ENCODE data around the gene TTF2.

Gene TTF2

DNA sequence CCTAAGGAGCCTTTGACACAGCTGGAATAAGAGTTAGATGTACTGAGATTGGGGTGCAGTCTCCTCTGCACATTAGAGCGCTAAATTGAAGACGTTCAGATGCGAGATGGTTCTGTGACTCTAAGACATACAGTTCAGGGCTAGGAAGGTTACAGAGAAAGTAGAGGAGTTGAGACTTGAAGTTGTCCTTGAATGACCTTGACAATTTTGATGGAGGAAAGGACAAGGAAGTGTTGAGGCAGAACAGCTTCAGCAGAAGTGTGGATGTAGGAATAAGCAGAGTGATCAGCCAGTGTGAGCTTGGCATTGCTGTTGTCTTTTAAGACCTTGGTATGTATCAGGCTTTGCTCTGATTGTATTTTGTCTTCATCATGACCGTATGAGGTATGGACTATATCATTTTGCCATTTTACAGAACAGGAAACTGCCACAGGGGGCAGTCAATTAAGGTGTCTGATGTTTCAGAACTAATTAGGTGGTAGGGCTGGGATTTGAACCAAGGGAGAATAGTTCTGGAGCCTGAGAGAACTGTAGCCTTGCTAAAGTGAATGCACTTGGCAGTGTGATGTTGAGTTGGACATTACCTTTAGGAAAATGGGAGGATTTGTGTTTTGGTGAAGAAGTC lies 9.2 kb downstream of the TTF2 start:
- H3K4me1 ChIP-seq (ENCODE audit: insufficient read depth, insufficient read length), result no peaks in the 10 kb centered on the region
- no peak overlapping the region for H3K9ac ChIP-seq (ENCODE audit: insufficient read length, low read depth)
- no peaks in the 10 kb centered on the region for H3K27me3 ChIP-seq (ENCODE audit: insufficient read depth, insufficient read length)
- peaks cover 39% of the 10 kb centered on the region for H3K36me3 ChIP-seq (ENCODE audit: insufficient read depth, insufficient read length, low read length)
- no peak overlapping the region for H3K4me3 ChIP-seq (ENCODE audit: insufficient read length, low read depth)
- TF ChIP-seq ZNF274 (IDR thresholded peaks at IDR 0.05; ENCODE audit: low read depth, low read length), result no peak
- no peak for TF ChIP-seq SUZ12 (IDR thresholded peaks at IDR 0.05; ENCODE audit: extremely low read depth, insufficient read depth, insufficient read length)
- no peak for TF ChIP-seq YY1 (IDR thresholded peaks at IDR 0.05; ENCODE audit: insufficient read depth, insufficient read length)
- no peaks in the 10 kb centered on the region for H3K9me3 ChIP-seq (ENCODE audit: insufficient read depth, low read length)
- no peak for DNase-seq (ENCODE audit: low read depth, low spot score)

DNA sequence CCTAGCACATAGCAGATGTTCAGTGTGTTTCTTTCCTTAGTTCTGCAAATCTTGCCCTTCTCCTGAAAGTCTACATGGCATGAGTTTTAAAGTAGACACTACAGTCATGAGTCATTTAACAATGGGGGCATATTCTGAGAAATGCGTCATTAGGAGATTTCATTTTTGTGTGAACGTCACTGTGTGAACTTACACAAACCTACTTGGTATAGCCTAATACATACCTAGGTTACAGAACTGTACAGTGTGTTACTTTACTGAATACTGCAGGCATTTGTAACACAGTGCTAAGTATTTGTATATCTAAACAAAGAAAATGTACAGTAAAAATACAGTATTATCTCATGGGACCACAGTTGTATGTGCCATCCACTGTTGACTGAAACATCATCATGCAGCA lies 10.0 kb downstream of the TTF2 start:
- DNase-seq (ENCODE audit: low read depth, low spot score), result no peak
- no peaks in the 10 kb centered on the region for H3K9me3 ChIP-seq (ENCODE audit: insufficient read depth, low read length)
- peaks cover 44% of the 10 kb centered on the region for H3K36me3 ChIP-seq (ENCODE audit: insufficient read depth, insufficient read length, low read length)
- no peaks in the 10 kb centered on the region for H3K27me3 ChIP-seq (ENCODE audit: insufficient read depth, insufficient read length)
- no peak overlapping the region for H3K4me3 ChIP-seq (ENCODE audit: insufficient read length, low read depth)
- TF ChIP-seq ZNF274 (IDR thresholded peaks at IDR 0.05; ENCODE audit: low read depth, low read length) (no peak), SUZ12 (IDR thresholded peaks at IDR 0.05; ENCODE audit: extremely low read depth, insufficient read depth, insufficient read length) (no peak), YY1 (IDR thresholded peaks at IDR 0.05; ENCODE audit: insufficient read depth, insufficient read length) (no peak)
- H3K9ac ChIP-seq (ENCODE audit: insufficient read length, low read depth), result no peak overlapping the region
- no peaks in the 10 kb centered on the region for H3K4me1 ChIP-seq (ENCODE audit: insufficient read depth, insufficient read length)

DNA sequence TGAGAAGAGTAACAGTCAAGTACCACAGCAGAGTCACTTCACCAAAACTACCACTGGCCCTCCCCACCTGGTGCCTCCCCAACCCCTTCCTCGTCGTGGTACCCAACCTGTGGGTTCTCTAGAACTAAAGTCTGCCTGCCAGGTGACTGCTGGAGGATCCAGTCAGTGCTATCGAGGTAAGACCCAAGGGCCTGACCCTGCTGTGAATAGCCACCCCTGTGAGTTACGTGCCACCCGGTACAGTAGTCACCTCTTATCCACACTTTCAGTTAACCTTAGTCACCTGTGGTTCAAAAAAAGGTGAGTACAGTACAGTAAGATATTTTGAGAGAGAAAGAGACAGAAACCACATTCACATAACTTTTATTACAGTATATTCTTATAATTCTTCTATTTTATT lies 16.5 kb downstream of the TTF2 start:
- Histone ChIP-seq H3K36me3 (ENCODE audit: insufficient read depth, insufficient read length, low read length) (peaks cover 79% of the 10 kb centered on the region), H3K4me3 (ENCODE audit: insufficient read length, low read depth) (no peak overlapping the region), H3K27me3 (ENCODE audit: insufficient read depth, insufficient read length) (no peaks in the 10 kb centered on the region), H3K4me1 (ENCODE audit: insufficient read depth, insufficient read length) (no peaks in the 10 kb centered on the region), H3K9ac (ENCODE audit: insufficient read length, low read depth) (no peak overlapping the region), H3K9me3 (ENCODE audit: insufficient read depth, low read length) (no peaks in the 10 kb centered on the region)
- no peak for TF ChIP-seq YY1 (IDR thresholded peaks at IDR 0.05; ENCODE audit: insufficient read depth, insufficient read length)
- TF ChIP-seq SUZ12 (IDR thresholded peaks at IDR 0.05; ENCODE audit: extremely low read depth, insufficient read depth, insufficient read length), result no peak
- no peak for TF ChIP-seq ZNF274 (IDR thresholded peaks at IDR 0.05; ENCODE audit: low read depth, low read length)
- no peak for DNase-seq (ENCODE audit: low read depth, low spot score)

DNA sequence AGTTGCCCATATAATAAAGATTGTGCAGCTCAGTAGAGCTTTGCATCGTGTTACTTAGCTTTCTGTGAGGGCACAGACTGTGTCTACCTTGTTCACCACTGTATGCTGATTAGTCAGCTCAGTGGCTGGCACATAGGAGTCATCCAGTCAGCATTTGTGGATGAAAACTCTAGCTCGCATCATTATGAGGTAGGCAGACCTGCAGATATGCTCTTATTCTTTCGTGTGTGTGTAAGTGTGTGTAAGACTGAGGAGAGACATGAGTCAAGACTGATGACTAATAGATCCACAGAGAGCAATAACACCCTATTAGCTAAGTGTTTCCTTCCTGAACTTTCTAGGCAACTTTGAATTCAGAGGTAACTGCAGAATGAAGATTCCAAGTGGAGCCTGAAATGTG lies 17.1 kb downstream of the TTF2 start:
- H3K4me3 ChIP-seq (ENCODE audit: insufficient read length, low read depth), result no peak overlapping the region
- H3K27me3 ChIP-seq (ENCODE audit: insufficient read depth, insufficient read length), result no peaks in the 10 kb centered on the region
- no peak overlapping the region for H3K9ac ChIP-seq (ENCODE audit: insufficient read length, low read depth)
- TF ChIP-seq ZNF274 (IDR thresholded peaks at IDR 0.05; ENCODE audit: low read depth, low read length) (no peak), YY1 (IDR thresholded peaks at IDR 0.05; ENCODE audit: insufficient read depth, insufficient read length) (no peak), SUZ12 (IDR thresholded peaks at IDR 0.05; ENCODE audit: extremely low read depth, insufficient read depth, insufficient read length) (no peak)
- no peaks in the 10 kb centered on the region for H3K9me3 ChIP-seq (ENCODE audit: insufficient read depth, low read length)
- H3K4me1 ChIP-seq (ENCODE audit: insufficient read depth, insufficient read length), result no peaks in the 10 kb centered on the region
- no peak for DNase-seq (ENCODE audit: low read depth, low spot score)
- H3K36me3 ChIP-seq (ENCODE audit: insufficient read depth, insufficient read length, low read length), result peaks cover 86% of the 10 kb centered on the region

DNA sequence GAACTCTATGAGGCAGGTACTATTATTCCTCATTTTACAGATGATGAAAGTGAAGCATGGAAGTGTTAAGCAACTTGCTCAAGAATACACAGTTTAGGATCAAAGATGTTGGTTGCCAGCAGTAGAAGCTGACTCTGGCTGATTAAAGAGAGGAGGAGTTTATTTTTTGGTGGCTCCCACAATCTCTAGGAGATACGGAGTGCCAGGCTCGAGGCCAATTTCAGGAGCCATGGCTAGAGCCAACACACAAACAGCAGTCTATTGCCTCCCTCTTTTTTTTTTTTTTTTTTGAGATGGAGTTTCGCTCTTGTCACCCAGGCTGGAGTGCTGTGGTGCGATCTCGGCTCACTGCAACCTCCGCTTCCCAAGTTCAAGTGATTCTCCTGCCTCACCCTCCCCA lies 19.6 kb downstream of the TTF2 start:
- no peak for TF ChIP-seq SUZ12 (IDR thresholded peaks at IDR 0.05; ENCODE audit: extremely low read depth, insufficient read depth, insufficient read length)
- no peak for TF ChIP-seq ZNF274 (IDR thresholded peaks at IDR 0.05; ENCODE audit: low read depth, low read length)
- no peak for TF ChIP-seq YY1 (IDR thresholded peaks at IDR 0.05; ENCODE audit: insufficient read depth, insufficient read length)
- Histone ChIP-seq H3K27me3 (ENCODE audit: insufficient read depth, insufficient read length) (no peaks in the 10 kb centered on the region), H3K4me1 (ENCODE audit: insufficient read depth, insufficient read length) (no peaks in the 10 kb centered on the region), H3K4me3 (ENCODE audit: insufficient read length, low read depth) (no peak overlapping the region), H3K9ac (ENCODE audit: insufficient read length, low read depth) (no peak overlapping the region), H3K36me3 (ENCODE audit: insufficient read depth, insufficient read length, low read length) (peaks cover 94% of the 10 kb centered on the region), H3K9me3 (ENCODE audit: insufficient read depth, low read length) (no peaks in the 10 kb centered on the region)
- DNase-seq (ENCODE audit: low read depth, low spot score), result no peak

DNA sequence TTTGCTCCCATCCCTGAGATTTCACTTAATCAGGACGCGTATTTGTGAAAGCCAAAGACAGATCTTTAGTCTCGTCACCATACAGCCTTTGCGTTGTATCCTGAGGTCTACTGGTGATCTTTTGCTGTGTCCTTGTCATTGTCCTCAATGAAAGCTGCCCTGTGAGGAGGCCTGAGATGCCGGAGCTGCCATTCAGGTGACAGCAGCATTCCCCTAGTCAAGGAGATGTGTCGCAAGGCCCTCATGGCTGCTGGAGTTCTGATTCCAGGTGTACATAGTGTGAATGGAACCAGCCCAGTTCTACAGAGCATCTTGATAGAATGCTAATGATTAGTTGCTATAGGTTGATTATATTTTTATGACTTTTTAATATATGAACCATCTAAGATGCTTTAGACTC lies 24.1 kb downstream of the TTF2 start:
- H3K9me3 ChIP-seq (ENCODE audit: insufficient read depth, low read length), result no peaks in the 10 kb centered on the region
- H3K27me3 ChIP-seq (ENCODE audit: insufficient read depth, insufficient read length), result no peaks in the 10 kb centered on the region
- no peak for DNase-seq (ENCODE audit: low read depth, low spot score)
- no peak for TF ChIP-seq ZNF274 (IDR thresholded peaks at IDR 0.05; ENCODE audit: low read depth, low read length)
- no peak for TF ChIP-seq YY1 (IDR thresholded peaks at IDR 0.05; ENCODE audit: insufficient read depth, insufficient read length)
- TF ChIP-seq SUZ12 (IDR thresholded peaks at IDR 0.05; ENCODE audit: extremely low read depth, insufficient read depth, insufficient read length), result no peak
- H3K4me3 ChIP-seq (ENCODE audit: insufficient read length, low read depth), result no peak overlapping the region
- H3K4me1 ChIP-seq (ENCODE audit: insufficient read depth, insufficient read length), result no peaks in the 10 kb centered on the region
- H3K9ac ChIP-seq (ENCODE audit: insufficient read length, low read depth), result no peak overlapping the region
- H3K36me3 ChIP-seq (ENCODE audit: insufficient read depth, insufficient read length, low read length), result peaks cover 91% of the 10 kb centered on the region

DNA sequence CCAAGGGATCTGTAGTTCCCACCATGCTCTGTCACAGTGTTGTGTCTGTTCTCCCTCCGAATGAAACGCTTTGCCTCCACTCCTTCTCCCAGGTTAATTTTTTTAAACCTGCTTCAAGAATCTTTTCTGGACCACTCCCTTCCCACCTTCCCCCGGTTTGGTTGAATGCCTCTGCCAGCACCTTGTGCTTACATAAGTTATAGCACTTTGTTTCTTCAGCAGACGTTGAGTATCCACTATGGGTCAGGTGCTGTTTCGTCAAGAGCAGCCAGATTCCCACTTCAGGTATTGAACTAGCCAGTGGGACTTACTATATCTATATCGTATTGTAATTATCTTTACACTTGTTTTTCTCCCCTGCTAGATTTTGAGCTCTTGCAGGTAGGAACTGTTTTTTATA lies 27.6 kb downstream of the TTF2 start:
- no peaks in the 10 kb centered on the region for H3K9me3 ChIP-seq (ENCODE audit: insufficient read depth, low read length)
- H3K27me3 ChIP-seq (ENCODE audit: insufficient read depth, insufficient read length), result no peaks in the 10 kb centered on the region
- H3K4me1 ChIP-seq (ENCODE audit: insufficient read depth, insufficient read length), result peaks cover 3% of the 10 kb centered on the region
- peaks cover 91% of the 10 kb centered on the region for H3K36me3 ChIP-seq (ENCODE audit: insufficient read depth, insufficient read length, low read length)
- H3K4me3 ChIP-seq (ENCODE audit: insufficient read length, low read depth), result no peak overlapping the region
- H3K9ac ChIP-seq (ENCODE audit: insufficient read length, low read depth), result no peak overlapping the region
- DNase-seq (ENCODE audit: low read depth, low spot score), result no peak
- no peak for TF ChIP-seq YY1 (IDR thresholded peaks at IDR 0.05; ENCODE audit: insufficient read depth, insufficient read length)
- no peak for TF ChIP-seq SUZ12 (IDR thresholded peaks at IDR 0.05; ENCODE audit: extremely low read depth, insufficient read depth, insufficient read length)
- no peak for TF ChIP-seq ZNF274 (IDR thresholded peaks at IDR 0.05; ENCODE audit: low read depth, low read length)
